HL-60 (cell line): ENCODE measurements around the gene COL20A1.

ENCODE experiments used
- DNase-seq, 2 experiments: peaks; one replicate each; pipeline ENCODE4 v3.0.0-alpha.2; 2010 to 2020; ENCODE audit warnings: low read depth in 1 of 2, low spot score in 1 of 2
- H3K27ac ChIP-seq: fragments of 250-450 bp; sonication (Bioruptor Pico); replicated peaks from 2 replicates; pipeline ENCODE4 v1.5.1; 2020; ENCODE audit warnings: mild to moderate bottlenecking, moderate library complexity
- H3K27me3 ChIP-seq: fragments of 250-450 bp; sonication (Bioruptor Pico); 2 replicates; pipeline ENCODE4 v1.5.1; 2021; ENCODE audit warnings: mild to moderate bottlenecking, moderate library complexity; ENCODE audit not compliant: insufficient read depth, poor library complexity, severe bottlenecking
- H3K4me3 ChIP-seq: replicated peaks from 2 replicates; pipeline ENCODE4 v1.5.1; 2011; ENCODE audit warnings: mild to moderate bottlenecking, control low read depth, low read length; ENCODE audit not compliant: insufficient read depth
- CTCF ChIP-seq: IDR thresholded peaks from one replicate; pipeline ENCODE4 v1.5.1; 2011; ENCODE audit warnings: low read length, control low read depth, inconsistent platforms; ENCODE audit not compliant: insufficient read depth
- GABPA ChIP-seq: IDR thresholded peaks from 2 replicates; pipeline ENCODE4 v1.6.1; 2012; ENCODE audit warnings: low read depth
- POLR2AphosphoS5 ChIP-seq: IDR thresholded peaks from 2 replicates; pipeline ENCODE4 v1.6.1; 2012; ENCODE audit warnings: low read depth
- SPI1 ChIP-seq: IDR thresholded peaks from 2 replicates; pipeline ENCODE4 v1.6.1; 2012; ENCODE audit warnings: low read depth, mild to moderate bottlenecking, borderline replicate concordance
- TF ChIP-seq, protein P1 (sequence below): IDR thresholded peaks from 2 replicates; pipeline ENCODE4 v1.6.1; 2012; ENCODE audit warnings: low read depth; ENCODE audit not compliant: insufficient replicate concordance

The COL20A1 gene

GRCh38 chr20:63359164-63359934, 66.4 kb downstream of the COL20A1 start:
- no peak for DNase-seq
- TF ChIP-seq POLR2AphosphoS5 = no peak
- TF ChIP-seq GABPA = no peak
- no peak for TF ChIP-seq SPI1
- no peak for TF ChIP-seq CTCF
- no peak overlapping the region for H3K27ac ChIP-seq
- H3K4me3 ChIP-seq = no peak overlapping the region
- H3K27me3 ChIP-seq = peaks cover 22% of the 10 kb centered on the region

GRCh38 chr20:63359937-63360849, 67.2 kb downstream of the COL20A1 start:
- H3K27ac ChIP-seq = no peak overlapping the region
- no peak overlapping the region for H3K4me3 ChIP-seq
- no peak for DNase-seq
- no peak for TF ChIP-seq POLR2AphosphoS5
- no peak for TF ChIP-seq SPI1
- no peak for TF ChIP-seq GABPA
- TF ChIP-seq, protein P1, sequence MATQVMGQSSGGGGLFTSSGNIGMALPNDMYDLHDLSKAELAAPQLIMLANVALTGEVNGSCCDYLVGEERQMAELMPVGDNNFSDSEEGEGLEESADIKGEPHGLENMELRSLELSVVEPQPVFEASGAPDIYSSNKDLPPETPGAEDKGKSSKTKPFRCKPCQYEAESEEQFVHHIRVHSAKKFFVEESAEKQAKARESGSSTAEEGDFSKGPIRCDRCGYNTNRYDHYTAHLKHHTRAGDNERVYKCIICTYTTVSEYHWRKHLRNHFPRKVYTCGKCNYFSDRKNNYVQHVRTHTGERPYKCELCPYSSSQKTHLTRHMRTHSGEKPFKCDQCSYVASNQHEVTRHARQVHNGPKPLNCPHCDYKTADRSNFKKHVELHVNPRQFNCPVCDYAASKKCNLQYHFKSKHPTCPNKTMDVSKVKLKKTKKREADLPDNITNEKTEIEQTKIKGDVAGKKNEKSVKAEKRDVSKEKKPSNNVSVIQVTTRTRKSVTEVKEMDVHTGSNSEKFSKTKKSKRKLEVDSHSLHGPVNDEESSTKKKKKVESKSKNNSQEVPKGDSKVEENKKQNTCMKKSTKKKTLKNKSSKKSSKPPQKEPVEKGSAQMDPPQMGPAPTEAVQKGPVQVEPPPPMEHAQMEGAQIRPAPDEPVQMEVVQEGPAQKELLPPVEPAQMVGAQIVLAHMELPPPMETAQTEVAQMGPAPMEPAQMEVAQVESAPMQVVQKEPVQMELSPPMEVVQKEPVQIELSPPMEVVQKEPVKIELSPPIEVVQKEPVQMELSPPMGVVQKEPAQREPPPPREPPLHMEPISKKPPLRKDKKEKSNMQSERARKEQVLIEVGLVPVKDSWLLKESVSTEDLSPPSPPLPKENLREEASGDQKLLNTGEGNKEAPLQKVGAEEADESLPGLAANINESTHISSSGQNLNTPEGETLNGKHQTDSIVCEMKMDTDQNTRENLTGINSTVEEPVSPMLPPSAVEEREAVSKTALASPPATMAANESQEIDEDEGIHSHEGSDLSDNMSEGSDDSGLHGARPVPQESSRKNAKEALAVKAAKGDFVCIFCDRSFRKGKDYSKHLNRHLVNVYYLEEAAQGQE = no peak
- H3K27me3 ChIP-seq = peaks cover 22% of the 10 kb centered on the region

GRCh38 chr20:63360850-63361518, 68.0 kb downstream of the COL20A1 start, which contains the start of gene CHRNA4:
Gene CHRNA4 (minus strand): TSS chr20:63361349. CDS start chr20:63361165, 184 bp downstream.
- no peak for DNase-seq
- Histone ChIP-seq H3K4me3 (no peak within 1 kb of the TSS), H3K27ac (no peak within 1 kb of the TSS), H3K27me3 (peaks cover 22% of the 10 kb centered on the region)
- TF ChIP-seq GABPA = no peak
- no peak for TF ChIP-seq POLR2AphosphoS5
- TF ChIP-seq SPI1 = no peak
- no peak for TF ChIP-seq CTCF
- TF ChIP-seq, protein P1 = no peak
